MM.1S (cell line): ENCODE results near the gene PITPNM3.

Experiments used
- DNase-seq: peaks from one replicate; pipeline ENCODE4 v3.0.0-alpha.2; 2015
- H2AFZ ChIP-seq: fragments of 300-600 bp; sonication (generic); 2 replicates; pipeline ENCODE4 v1.6.0; 2016; ENCODE audit warnings: antibody characterized with exemption, low read length
- H3F3A ChIP-seq: fragments of 300-600 bp; sonication (generic); 2 replicates; pipeline ENCODE4 v1.6.1; 2016; ENCODE audit warnings: mild to moderate bottlenecking, antibody characterized with exemption, low read length, moderate library complexity, mixed read lengths; ENCODE audit not compliant: insufficient read depth
- H3K27ac ChIP-seq: fragments of 300-600 bp; sonication (generic); 2 replicates; pipeline ENCODE4 v1.5.1; 2016; ENCODE audit warnings: mild to moderate bottlenecking, low read length
- H3K27me3 ChIP-seq: fragments of 300-600 bp; sonication (generic); replicated peaks from 2 replicates; pipeline ENCODE4 v1.6.0; 2016; ENCODE audit warnings: low read length; ENCODE audit not compliant: insufficient read depth
- H3K36me3 ChIP-seq: fragments of 300-600 bp; sonication (generic); replicated peaks from 2 replicates; pipeline ENCODE4 v1.6.1; 2016; ENCODE audit warnings: mild to moderate bottlenecking, low read length, mixed read lengths; ENCODE audit not compliant: insufficient read depth
- H3K4me1 ChIP-seq: fragments of 300-600 bp; sonication (generic); 2 replicates; pipeline ENCODE4 v1.6.1; 2016; ENCODE audit warnings: low read length, mixed read lengths
- H3K4me2 ChIP-seq: fragments of 300-600 bp; sonication (generic); 2 replicates; pipeline ENCODE4 v1.6.0; 2016; ENCODE audit warnings: low read depth, low read length
- H3K4me3 ChIP-seq: fragments of 300-600 bp; sonication (generic); 2 replicates; pipeline ENCODE4 v1.5.1; 2016; ENCODE audit warnings: low read length, mixed read lengths
- H3K79me2 ChIP-seq: fragments of 300-600 bp; sonication (generic); 2 replicates; pipeline ENCODE4 v1.6.1; 2016; ENCODE audit warnings: mixed run types, low read length, mixed read lengths
- H3K9ac ChIP-seq: fragments of 300-600 bp; sonication (generic); 2 replicates; pipeline ENCODE4 v1.6.1; 2016; ENCODE audit warnings: low read length, mixed read lengths
- H3K9me2 ChIP-seq: fragments of 300-600 bp; sonication (generic); replicated peaks from 2 replicates; pipeline ENCODE4 v1.6.1; 2016; ENCODE audit warnings: mild to moderate bottlenecking, low read length, mixed read lengths; ENCODE audit not compliant: insufficient read depth
- H3K9me3 ChIP-seq: fragments of 300-600 bp; sonication (generic); replicated peaks from 2 replicates; pipeline ENCODE4 v1.6.1; 2016; ENCODE audit warnings: mild to moderate bottlenecking, low read length, mixed read lengths; ENCODE audit not compliant: insufficient read depth
- H4K20me1 ChIP-seq: fragments of 300-600 bp; sonication (generic); 2 replicates; pipeline ENCODE4 v1.6.1; 2016; ENCODE audit warnings: mild to moderate bottlenecking, low read length, moderate library complexity, mixed read lengths; ENCODE audit not compliant: insufficient read depth
- EZH2 ChIP-seq: fragments of 300-600 bp; sonication (generic); optimal IDR thresholded peaks from 2 replicates; pipeline ENCODE3; 2017; ENCODE audit warnings: low read depth, mild to moderate bottlenecking, antibody characterized with exemption, low read length, mixed read lengths
- EZH2phosphoT487 ChIP-seq: fragments of 300-600 bp; sonication (generic); IDR thresholded peaks from 2 replicates; pipeline ENCODE4 v1.6.1; 2018; ENCODE audit warnings: antibody characterized with exemption, low read length
- TF ChIP-seq, protein P1 (sequence below): fragments of 300-600 bp; sonication (generic); IDR thresholded peaks from 2 replicates; pipeline ENCODE4 v1.5.1; 2016; ENCODE audit warnings: antibody characterized with exemption, low read length, mixed read lengths

The PITPNM3 gene

DNA sequence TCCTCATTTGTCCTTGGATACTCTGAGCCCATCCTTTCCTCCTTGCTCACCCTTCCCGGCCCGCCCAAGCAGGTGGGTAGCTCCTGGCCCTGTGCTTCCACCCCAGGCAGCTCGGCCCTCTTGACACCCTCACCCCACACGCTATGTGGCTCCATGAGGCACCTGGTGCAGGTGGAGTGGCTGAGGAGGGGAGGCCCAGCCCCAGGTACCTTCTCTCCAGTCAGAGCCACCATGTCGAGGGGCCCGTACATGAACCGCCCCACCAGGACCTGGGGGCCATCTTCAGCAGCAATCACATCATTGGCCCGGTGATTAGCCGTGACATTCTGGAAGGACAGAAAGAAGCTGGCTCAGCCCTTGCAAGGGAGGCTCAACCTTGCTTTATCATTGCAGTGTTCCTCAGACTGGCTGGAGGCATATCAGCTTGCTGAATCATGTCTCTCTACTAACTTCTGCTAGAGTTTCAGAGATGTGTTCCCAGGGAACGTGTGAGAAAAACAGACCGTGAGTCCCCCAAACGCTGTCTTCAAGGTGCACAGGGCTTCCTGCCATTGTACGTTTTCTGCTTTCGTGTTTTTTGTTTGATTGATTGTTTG lies 91.8 kb downstream of the PITPNM3 start:
- DNase-seq = no peak
- Histone ChIP-seq H3K9me3 (no peaks in the 10 kb centered on the region), H3K9ac (no peak overlapping the region), H3K36me3 (no peaks in the 10 kb centered on the region), H4K20me1 (no peaks in the 10 kb centered on the region), H3K4me3 (no peak overlapping the region), H3F3A (no peaks in the 10 kb centered on the region), H2AFZ (no peak overlapping the region), H3K27me3 (peaks cover 70% of the 10 kb centered on the region), H3K79me2 (no peaks in the 10 kb centered on the region), H3K9me2 (no peaks in the 10 kb centered on the region), H3K4me1 (0 out of 2 replicates have a peak, but pooled peaks cover 3% of the 10 kb centered on the region), H3K27ac (no peak overlapping the region), H3K4me2 (no peak overlapping the region)
- TF ChIP-seq, protein P1, sequence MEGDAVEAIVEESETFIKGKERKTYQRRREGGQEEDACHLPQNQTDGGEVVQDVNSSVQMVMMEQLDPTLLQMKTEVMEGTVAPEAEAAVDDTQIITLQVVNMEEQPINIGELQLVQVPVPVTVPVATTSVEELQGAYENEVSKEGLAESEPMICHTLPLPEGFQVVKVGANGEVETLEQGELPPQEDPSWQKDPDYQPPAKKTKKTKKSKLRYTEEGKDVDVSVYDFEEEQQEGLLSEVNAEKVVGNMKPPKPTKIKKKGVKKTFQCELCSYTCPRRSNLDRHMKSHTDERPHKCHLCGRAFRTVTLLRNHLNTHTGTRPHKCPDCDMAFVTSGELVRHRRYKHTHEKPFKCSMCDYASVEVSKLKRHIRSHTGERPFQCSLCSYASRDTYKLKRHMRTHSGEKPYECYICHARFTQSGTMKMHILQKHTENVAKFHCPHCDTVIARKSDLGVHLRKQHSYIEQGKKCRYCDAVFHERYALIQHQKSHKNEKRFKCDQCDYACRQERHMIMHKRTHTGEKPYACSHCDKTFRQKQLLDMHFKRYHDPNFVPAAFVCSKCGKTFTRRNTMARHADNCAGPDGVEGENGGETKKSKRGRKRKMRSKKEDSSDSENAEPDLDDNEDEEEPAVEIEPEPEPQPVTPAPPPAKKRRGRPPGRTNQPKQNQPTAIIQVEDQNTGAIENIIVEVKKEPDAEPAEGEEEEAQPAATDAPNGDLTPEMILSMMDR = no peak

DNA sequence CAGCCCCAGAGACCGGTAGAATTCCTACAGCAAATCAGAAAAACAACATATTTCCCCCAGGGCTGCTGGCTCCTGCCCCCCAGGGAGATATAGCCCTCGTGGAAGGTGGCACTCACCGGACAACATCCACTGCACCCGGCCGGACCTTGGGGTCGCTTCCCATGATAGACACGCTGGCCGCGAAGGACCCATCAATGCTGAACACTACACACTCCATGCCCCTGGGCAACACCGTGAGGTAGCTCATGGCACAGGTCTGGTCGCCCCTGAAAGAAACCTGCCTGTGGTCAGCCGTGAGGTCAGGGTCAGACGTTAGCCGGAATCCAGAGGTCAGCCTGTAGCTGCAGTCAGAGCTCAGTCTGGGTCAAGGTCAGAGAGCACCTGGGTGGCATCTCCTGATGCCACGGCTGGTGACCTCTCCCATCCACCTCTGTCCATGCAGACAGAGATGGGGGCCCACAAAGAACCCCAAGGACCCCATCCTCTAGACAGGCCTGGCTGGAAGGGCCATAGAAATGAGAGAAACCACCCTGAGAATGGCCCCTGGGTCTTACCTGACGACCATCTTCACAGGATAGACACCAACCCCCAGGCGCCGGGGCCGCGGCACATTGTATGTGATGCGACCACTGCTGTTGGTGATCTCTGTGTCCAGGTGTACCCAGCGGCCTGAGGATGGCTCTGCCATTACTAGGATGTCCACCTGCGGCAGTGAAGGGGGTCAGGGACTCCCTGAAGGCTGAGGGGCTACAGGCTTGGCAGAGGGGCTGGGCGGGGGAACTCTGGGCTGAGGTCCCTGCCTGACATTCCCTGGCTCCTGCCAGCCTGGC lies 92.5 kb downstream of the PITPNM3 start:
- Histone ChIP-seq H3F3A (no peaks in the 10 kb centered on the region), H3K4me1 (0 out of 2 replicates have a peak, but pooled peaks cover 3% of the 10 kb centered on the region), H3K4me3 (no peak overlapping the region), H3K9me2 (no peaks in the 10 kb centered on the region), H3K9ac (no peak overlapping the region), H4K20me1 (no peaks in the 10 kb centered on the region), H3K36me3 (no peaks in the 10 kb centered on the region), H3K9me3 (no peaks in the 10 kb centered on the region), H3K27ac (no peak overlapping the region), H3K4me2 (no peak overlapping the region), H3K27me3 (peaks cover 71% of the 10 kb centered on the region), H2AFZ (no peak overlapping the region), H3K79me2 (no peaks in the 10 kb centered on the region)
- TF ChIP-seq EZH2 (no peak), EZH2phosphoT487 (no peak)
- DNase-seq = no peak

DNA sequence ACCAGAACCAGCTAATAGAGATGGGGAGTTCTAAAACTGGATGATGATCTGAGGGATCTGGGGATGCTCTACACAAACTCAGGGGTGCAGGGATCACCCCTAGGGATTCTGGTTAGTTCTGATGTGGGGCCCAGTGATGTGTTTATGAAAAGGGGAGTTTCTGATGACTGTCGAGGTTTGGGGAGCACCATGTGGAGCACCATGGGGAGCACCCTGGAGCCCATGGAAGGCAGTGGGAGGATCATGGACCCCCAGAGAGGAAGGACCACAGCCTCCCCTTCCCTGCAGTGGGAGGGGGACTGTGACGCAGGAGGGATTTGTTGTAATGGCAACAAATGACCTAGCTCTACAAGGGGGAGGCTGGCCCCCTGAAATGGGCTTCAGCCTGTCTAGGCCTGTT lies 93.7 kb downstream of the PITPNM3 start:
- no peaks in the 10 kb centered on the region for H4K20me1 ChIP-seq
- no peak overlapping the region for H3K27ac ChIP-seq
- H3K36me3 ChIP-seq = no peaks in the 10 kb centered on the region
- DNase-seq = no peak
- H3K4me1 ChIP-seq = 0 out of 2 replicates have a peak, but pooled peaks cover 3% of the 10 kb centered on the region
- H3F3A ChIP-seq = no peaks in the 10 kb centered on the region
- H3K9me3 ChIP-seq = no peaks in the 10 kb centered on the region
- no peak overlapping the region for H3K4me3 ChIP-seq
- TF ChIP-seq EZH2phosphoT487 = no peak
- TF ChIP-seq, protein P1 = no peak
- TF ChIP-seq EZH2 = no peak
- no peaks in the 10 kb centered on the region for H3K9me2 ChIP-seq
- no peaks in the 10 kb centered on the region for H3K79me2 ChIP-seq
- peaks cover 68% of the 10 kb centered on the region for H3K27me3 ChIP-seq
- no peak overlapping the region for H3K9ac ChIP-seq
- no peak overlapping the region for H3K4me2 ChIP-seq
- no peak overlapping the region for H2AFZ ChIP-seq
